GM13976 (cell line): ENCODE results near the gene RNU5D-1.
"Not testable (repeated sequence)": the region's sequence is repeated elsewhere in the genome, so short reads cannot be mapped to it uniquely, and the experiment has no call there.

Experiments
- DNase-seq: peaks from one replicate; pipeline ENCODE4 v3.0.0; 2012; ENCODE audit warnings: low spot score
- CTCF ChIP-seq: IDR thresholded peaks from 2 replicates; pipeline ENCODE4 v1.5.1; 2012; ENCODE audit warnings: borderline replicate concordance, mild to moderate bottlenecking; ENCODE audit not compliant: insufficient read depth; ENCODE audit errors: extremely low read depth, missing control alignments, control extremely low read depth
- in situ Hi-C: fragments of 300-500 bp; cut with MboI; formaldehyde crosslinking; loops from one replicate; pipeline ENCODE4 v1.12.0; 2022; ENCODE audit warnings: low sequenced_read_pairs, mixed read lengths, inconsistent platforms; ENCODE audit not compliant: unreplicated experiment

RNU5D-1 gene

GRCh38 chr1:44700573-44700972 is 30.4 kb downstream of the RNU5D-1 start:
- in situ Hi-C loops = no loop called here
- DNase-seq = no peak
- no peak for TF ChIP-seq CTCF

- in situ Hi-C loops, DNase-seq: not testable (repeated sequence)
Measured at GRCh38 chr1:44699375-44699774, 31.6 kb downstream of the RNU5D-1 start.

- in situ Hi-C loops = no loop called here
- no peak for TF ChIP-seq CTCF
- no peak for DNase-seq
Measured at GRCh38 chr1:44698138-44698537, 32.8 kb downstream of the RNU5D-1 start.

GRCh38 chr1:44696789-44697345 is 34.1 kb downstream of the RNU5D-1 start:
- no peak for DNase-seq
- TF ChIP-seq CTCF = no peak
- in situ Hi-C loops = no loop called here

GRCh38 chr1:44696101-44696500 is 34.9 kb downstream of the RNU5D-1 start:
- DNase-seq = no peak
- in situ Hi-C loops = no loop called here
- no peak for TF ChIP-seq CTCF

- TF ChIP-seq CTCF = no peak
- in situ Hi-C loops = no loop called here
- DNase-seq = no peak
Measured at GRCh38 chr1:44695671-44696070, 35.3 kb downstream of the RNU5D-1 start.

- DNase-seq = peak; percentile 66
- no peak for TF ChIP-seq CTCF
- in situ Hi-C loops = no loop called here
Measured at GRCh38 chr1:44694863-44695478, 36.0 kb downstream of the RNU5D-1 start.
